Occipital lobe (tissue), 2 donors: Measurements from ENCODE around the gene CCS. TPM values are rescaled to one million over a fixed set of nuclear protein-coding genes. Genes with fewer than 3 reads are reported as not detected.
"Not testable (repeated sequence)": the region's sequence is repeated elsewhere in the genome, so short reads cannot be mapped to it uniquely, and the experiment has no call there.

Experiments
- DNase-seq: peaks from one replicate; lab custom pipeline; 2025; lab: John Stamatoyannopoulos, UW
- total RNA-seq: library from RNA; depleted of rRNA; stranded (reverse); fragments of >200 nt; gene quantifications from one replicate; pipeline ENCODE4 v1.2.3, GENCODE V29; 2014

CCS gene
- 22.0 TPM for total RNA-seq

GRCh38 chr11:66592457-66593302, at the start of gene CCS, which contains the start of gene CCDC87:
Gene CCS (plus strand): TSS chr11:66593185. CDS start chr11:66593262, 77 bp downstream.
Gene CCDC87 (minus strand): TSS chr11:66593063. CDS start chr11:66593015, 48 bp downstream.
- DNase-seq: peak; percentile 90

GRCh38 chr11:66543263-66544107, 49.5 kb upstream of the CCS start:
- DNase-seq: no peak

- not testable (repeated sequence) for DNase-seq
These were observed 48.0 kb upstream of the CCS start for GRCh38 chr11:66544952-66545351.

- peak; percentile 96 for DNase-seq
These were observed 47.2 kb upstream of the CCS start, which contains the start of gene ZDHHC24 for GRCh38 chr11:66545701-66546367. Gene ZDHHC24 (minus strand): TSS chr11:66546048. CDS start chr11:66546003, 45 bp downstream.

- no peak for DNase-seq
These were observed 46.5 kb upstream of the CCS start, which contains the start of gene ACTN3 for GRCh38 chr11:66546368-66546965. Gene ACTN3 (plus strand): TSS chr11:66546903. CDS start chr11:66546938, 35 bp downstream.

GRCh38 chr11:66546966-66547661, 45.9 kb upstream of the CCS start:
- no peak for DNase-seq

- DNase-seq: no peak
These were observed 45.3 kb upstream of the CCS start for GRCh38 chr11:66547662-66548009.

GRCh38 chr11:66548041-66548440, 44.9 kb upstream of the CCS start:
- no peak for DNase-seq

- no peak for DNase-seq
These were observed 44.0 kb upstream of the CCS start for GRCh38 chr11:66548774-66549630.

- DNase-seq: no peak
These were observed 43.3 kb upstream of the CCS start for GRCh38 chr11:66549696-66550095.

- DNase-seq: no peak
These were observed 42.1 kb upstream of the CCS start for GRCh38 chr11:66550887-66551286.

- no peak for DNase-seq
These were observed 38.4 kb upstream of the CCS start for GRCh38 chr11:66554602-66555001.

- no peak for DNase-seq
These were observed 37.6 kb upstream of the CCS start for GRCh38 chr11:66555416-66555815.

- no peak for DNase-seq
These were observed 36.9 kb upstream of the CCS start for GRCh38 chr11:66556086-66556485.

GRCh38 chr11:66557733-66558326, 35.2 kb upstream of the CCS start:
- DNase-seq: no peak

GRCh38 chr11:66559142-66559865, 33.7 kb upstream of the CCS start:
- no peak for DNase-seq

- no peak for DNase-seq
These were observed 32.9 kb upstream of the CCS start for GRCh38 chr11:66559866-66560676.
